ENCODE results near the gene KLHL22.

KLHL22 gene

GRCh38 chr22:20525048-20525447, 29.5 kb upstream of the KLHL22 start:
- H3K9me3 ChIP-seq (ENCODE audit: insufficient read depth, low read length), result no peaks in the 10 kb centered on the region
- no peak overlapping the region for H3K9ac ChIP-seq (ENCODE audit: low read length)
- no peak overlapping the region for H2AFZ ChIP-seq (ENCODE audit: low read depth, low read length)
- H3K27me3 ChIP-seq (ENCODE audit: low read depth, low read length), result no peaks in the 10 kb centered on the region
- no peak overlapping the region for H3K4me3 ChIP-seq (ENCODE audit: low read length)
- H3K36me3 ChIP-seq (replicated peaks; ENCODE audit: low read depth, low read length), result peaks cover 38% of the 10 kb centered on the region
- H3K4me2 ChIP-seq (ENCODE audit: low read length), result no peak overlapping the region
- TF ChIP-seq, protein P1, sequence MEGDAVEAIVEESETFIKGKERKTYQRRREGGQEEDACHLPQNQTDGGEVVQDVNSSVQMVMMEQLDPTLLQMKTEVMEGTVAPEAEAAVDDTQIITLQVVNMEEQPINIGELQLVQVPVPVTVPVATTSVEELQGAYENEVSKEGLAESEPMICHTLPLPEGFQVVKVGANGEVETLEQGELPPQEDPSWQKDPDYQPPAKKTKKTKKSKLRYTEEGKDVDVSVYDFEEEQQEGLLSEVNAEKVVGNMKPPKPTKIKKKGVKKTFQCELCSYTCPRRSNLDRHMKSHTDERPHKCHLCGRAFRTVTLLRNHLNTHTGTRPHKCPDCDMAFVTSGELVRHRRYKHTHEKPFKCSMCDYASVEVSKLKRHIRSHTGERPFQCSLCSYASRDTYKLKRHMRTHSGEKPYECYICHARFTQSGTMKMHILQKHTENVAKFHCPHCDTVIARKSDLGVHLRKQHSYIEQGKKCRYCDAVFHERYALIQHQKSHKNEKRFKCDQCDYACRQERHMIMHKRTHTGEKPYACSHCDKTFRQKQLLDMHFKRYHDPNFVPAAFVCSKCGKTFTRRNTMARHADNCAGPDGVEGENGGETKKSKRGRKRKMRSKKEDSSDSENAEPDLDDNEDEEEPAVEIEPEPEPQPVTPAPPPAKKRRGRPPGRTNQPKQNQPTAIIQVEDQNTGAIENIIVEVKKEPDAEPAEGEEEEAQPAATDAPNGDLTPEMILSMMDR (IDR thresholded peaks at IDR 0.05; ENCODE audit: low read depth, low read length), result no peak
- no peak for TF ChIP-seq EZH2phosphoT487 (IDR thresholded peaks at IDR 0.05; ENCODE audit: low read depth)
- H3K27ac ChIP-seq (ENCODE audit: low read length), result no peak overlapping the region
- peaks cover 20% of the 10 kb centered on the region for H3K4me1 ChIP-seq (ENCODE audit: low read length)
- H3K79me2 ChIP-seq (ENCODE audit: low read length), result peaks cover 87% of the 10 kb centered on the region
- peaks cover 66% of the 10 kb centered on the region for H4K20me1 ChIP-seq (ENCODE audit: insufficient read depth, low read length)

DNA sequence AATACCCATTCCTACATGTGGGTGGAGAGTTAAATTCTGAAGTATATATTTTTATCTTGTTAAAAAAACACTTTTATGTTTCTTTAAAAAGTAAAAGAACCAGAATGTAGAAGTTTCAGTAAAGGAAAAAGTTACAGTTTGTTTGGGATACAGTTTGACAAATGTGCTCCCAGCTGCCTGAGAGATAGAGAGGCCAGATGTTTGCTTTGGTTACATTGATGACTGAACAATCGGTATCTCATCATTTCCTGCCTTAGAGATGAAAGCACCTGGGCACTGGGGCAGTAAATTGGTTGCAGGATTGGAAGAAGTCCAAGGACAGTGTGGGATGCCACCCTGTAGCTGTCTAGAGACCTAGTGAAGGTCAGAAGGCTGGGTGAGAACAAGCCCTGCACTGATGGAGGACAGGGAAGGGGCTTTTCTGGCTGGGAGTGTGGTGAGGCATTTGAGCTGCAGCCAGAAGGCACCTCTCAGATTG, 28.4 kb upstream of the KLHL22 start:
- H3K27ac ChIP-seq (ENCODE audit: low read length), result no peak overlapping the region
- TF ChIP-seq, protein P1 (IDR thresholded peaks at IDR 0.05; ENCODE audit: low read depth, low read length), result no peak
- TF ChIP-seq EZH2phosphoT487 (IDR thresholded peaks at IDR 0.05; ENCODE audit: low read depth), result no peak

DNA sequence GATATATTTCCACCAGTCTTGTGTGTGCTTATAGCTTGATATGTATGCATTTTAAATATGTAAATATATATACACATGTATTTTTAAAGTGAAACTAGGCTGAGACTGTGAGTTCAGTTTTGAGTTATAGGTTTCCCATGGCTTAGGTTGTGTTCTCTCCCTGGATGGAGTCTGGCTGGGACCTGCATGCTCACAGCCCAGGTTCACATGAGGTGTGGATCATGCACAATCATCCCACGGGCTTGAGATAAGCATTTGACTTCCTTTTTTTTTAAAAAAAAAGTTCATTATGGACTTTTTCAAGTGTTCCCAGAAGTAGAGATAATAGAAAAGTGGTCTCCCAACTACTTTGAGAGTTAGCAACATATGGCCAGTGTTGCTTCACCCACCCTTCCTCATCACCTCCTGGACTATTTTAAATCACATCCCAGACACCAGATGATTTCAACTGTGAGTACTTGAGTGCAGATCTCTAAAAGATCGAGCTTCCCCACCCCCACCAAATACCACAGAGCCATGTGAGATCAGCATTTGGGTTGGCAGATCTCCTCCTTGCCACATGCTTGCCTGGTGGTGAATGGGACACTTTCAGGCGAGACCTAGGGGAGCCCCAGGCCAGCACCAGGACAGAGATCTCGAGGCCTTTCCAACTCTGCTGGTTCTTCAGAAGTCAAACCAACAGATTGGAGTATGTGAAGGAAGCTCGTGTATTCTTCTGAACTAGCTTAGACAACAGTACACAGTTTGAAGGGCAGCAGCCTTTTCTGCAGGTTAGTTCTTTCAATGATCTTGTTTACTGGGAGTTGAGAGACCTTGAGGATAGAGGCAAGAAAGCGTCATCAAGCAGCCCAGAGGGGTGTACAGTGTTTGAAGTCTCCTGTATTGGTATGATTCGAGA, 27.7 kb upstream of the KLHL22 start:
- Histone ChIP-seq H3K9ac (ENCODE audit: low read length) (no peak overlapping the region), H2AFZ (ENCODE audit: low read depth, low read length) (no peak overlapping the region), H4K20me1 (ENCODE audit: insufficient read depth, low read length) (peaks cover 73% of the 10 kb centered on the region), H3K9me3 (ENCODE audit: insufficient read depth, low read length) (no peaks in the 10 kb centered on the region), H3K36me3 (replicated peaks; ENCODE audit: low read depth, low read length) (peaks cover 46% of the 10 kb centered on the region), H3K4me1 (ENCODE audit: low read length) (peaks cover 20% of the 10 kb centered on the region), H3K27ac (ENCODE audit: low read length) (no peak overlapping the region), H3K79me2 (ENCODE audit: low read length) (peaks cover 91% of the 10 kb centered on the region), H3K27me3 (ENCODE audit: low read depth, low read length) (no peaks in the 10 kb centered on the region), H3K4me2 (ENCODE audit: low read length) (peak overlapping the region; percentile 6), H3K4me3 (ENCODE audit: low read length) (no peak overlapping the region)
- no peak for TF ChIP-seq EZH2phosphoT487 (IDR thresholded peaks at IDR 0.05; ENCODE audit: low read depth)
- TF ChIP-seq, protein P1 (IDR thresholded peaks at IDR 0.05; ENCODE audit: low read depth, low read length), result no peak

More for the DNA sequence above, 28.4 kb upstream of the KLHL22 start:
- Histone ChIP-seq H3K36me3 (replicated peaks; ENCODE audit: low read depth, low read length) (peaks cover 45% of the 10 kb centered on the region), H2AFZ (ENCODE audit: low read depth, low read length) (no peak overlapping the region), H3K4me2 (ENCODE audit: low read length) (no peak overlapping the region), H3K4me1 (ENCODE audit: low read length) (peaks cover 20% of the 10 kb centered on the region), H3K4me3 (ENCODE audit: low read length) (no peak overlapping the region), H3K27me3 (ENCODE audit: low read depth, low read length) (no peaks in the 10 kb centered on the region), H3K9me3 (ENCODE audit: insufficient read depth, low read length) (no peaks in the 10 kb centered on the region), H3K9ac (ENCODE audit: low read length) (no peak overlapping the region), H4K20me1 (ENCODE audit: insufficient read depth, low read length) (peaks cover 73% of the 10 kb centered on the region), H3K79me2 (ENCODE audit: low read length) (peaks cover 91% of the 10 kb centered on the region)

DNA sequence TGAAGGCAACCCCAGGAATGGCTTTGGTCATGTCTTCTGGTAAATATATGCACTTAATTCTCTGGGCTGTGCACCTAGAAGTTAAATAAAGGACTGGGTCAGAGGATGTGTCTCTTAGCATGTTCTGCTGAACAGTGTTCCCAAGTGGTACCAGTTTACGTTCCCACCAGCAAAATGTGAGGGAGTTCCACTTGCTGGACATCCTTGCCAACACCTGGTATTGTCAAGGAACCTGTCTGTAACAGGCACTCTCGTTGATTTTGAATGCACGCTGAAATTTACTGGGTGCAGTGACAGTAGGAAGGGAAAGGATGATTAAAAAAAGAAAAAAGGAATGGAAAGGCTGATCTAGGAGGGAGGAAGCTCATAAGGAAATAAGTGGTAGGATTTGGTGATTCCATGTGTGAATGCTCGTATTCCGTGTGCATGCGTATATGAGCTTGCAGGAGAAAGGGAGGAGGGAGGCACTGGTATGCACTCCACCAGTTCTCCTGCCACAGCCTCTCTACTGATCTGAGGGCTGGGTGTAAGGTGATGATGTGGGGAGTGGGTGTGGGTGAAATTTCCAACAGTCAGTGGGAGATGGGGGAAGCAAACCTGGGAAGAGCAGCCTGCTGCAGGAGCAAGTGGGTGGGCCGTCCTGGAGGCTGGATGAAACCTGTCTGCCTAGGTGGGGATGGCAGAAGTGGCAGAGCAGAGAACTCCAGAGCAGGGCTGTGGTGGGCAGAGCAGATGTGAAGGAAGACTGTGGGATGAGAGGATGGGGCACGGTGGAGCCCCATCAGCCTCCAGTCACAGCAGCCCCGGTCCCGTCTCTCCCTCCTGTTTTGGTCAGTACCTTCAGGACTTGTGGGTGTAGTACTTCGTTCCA, 26.8 kb upstream of the KLHL22 start:
- Histone ChIP-seq H2AFZ (ENCODE audit: low read depth, low read length) (no peak overlapping the region), H3K27ac (ENCODE audit: low read length) (no peak overlapping the region), H3K4me3 (ENCODE audit: low read length) (no peak overlapping the region), H3K9me3 (ENCODE audit: insufficient read depth, low read length) (no peaks in the 10 kb centered on the region), H3K36me3 (replicated peaks; ENCODE audit: low read depth, low read length) (peaks cover 49% of the 10 kb centered on the region), H3K4me2 (ENCODE audit: low read length) (peak overlapping the region; percentile 6), H3K4me1 (ENCODE audit: low read length) (peaks cover 20% of the 10 kb centered on the region), H3K27me3 (ENCODE audit: low read depth, low read length) (no peaks in the 10 kb centered on the region), H3K79me2 (ENCODE audit: low read length) (peaks cover 92% of the 10 kb centered on the region), H3K9ac (ENCODE audit: low read length) (no peak overlapping the region), H4K20me1 (ENCODE audit: insufficient read depth, low read length) (peaks cover 77% of the 10 kb centered on the region)
- TF ChIP-seq, protein P1 (IDR thresholded peaks at IDR 0.05; ENCODE audit: low read depth, low read length), result no peak
